Measurements from ENCODE around the gene SAMD11.
"Not testable (repeated sequence)": the region's sequence is repeated elsewhere in the genome, so short reads cannot be mapped to it uniquely, and the experiment has no call there.

Gene SAMD11

DNA sequence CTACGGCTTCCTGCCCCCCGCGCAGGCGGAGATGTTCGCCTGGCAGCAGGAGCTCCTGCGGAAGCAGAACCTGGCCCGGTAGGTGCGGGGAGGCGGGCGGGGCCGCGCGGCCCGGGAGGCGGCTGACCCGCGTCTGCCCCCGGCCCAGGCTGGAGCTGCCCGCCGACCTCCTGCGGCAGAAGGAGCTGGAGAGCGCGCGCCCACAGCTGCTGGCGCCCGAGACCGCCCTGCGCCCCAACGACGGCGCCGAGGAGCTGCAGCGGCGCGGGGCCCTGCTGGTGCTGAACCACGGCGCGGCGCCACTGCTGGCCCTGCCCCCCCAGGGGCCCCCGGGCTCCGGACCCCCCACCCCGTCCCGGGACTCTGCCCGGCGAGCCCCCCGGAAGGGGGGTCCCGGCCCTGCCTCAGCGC, 18.7 kb downstream of the SAMD11 start:
- DNase-seq (ENCODE audit: low read depth in 1 of 2, low spot score in 1 of 2) = no peak
- in situ Hi-C loops (cut with HindIII; ENCODE audit: low pct_unique_long_range_greater_than_20kb, low sequenced_read_pairs) = no loop called here
- no peak for TF ChIP-seq JUND (IDR thresholded peaks at IDR 0.05; ENCODE audit: low read depth)

DNA sequence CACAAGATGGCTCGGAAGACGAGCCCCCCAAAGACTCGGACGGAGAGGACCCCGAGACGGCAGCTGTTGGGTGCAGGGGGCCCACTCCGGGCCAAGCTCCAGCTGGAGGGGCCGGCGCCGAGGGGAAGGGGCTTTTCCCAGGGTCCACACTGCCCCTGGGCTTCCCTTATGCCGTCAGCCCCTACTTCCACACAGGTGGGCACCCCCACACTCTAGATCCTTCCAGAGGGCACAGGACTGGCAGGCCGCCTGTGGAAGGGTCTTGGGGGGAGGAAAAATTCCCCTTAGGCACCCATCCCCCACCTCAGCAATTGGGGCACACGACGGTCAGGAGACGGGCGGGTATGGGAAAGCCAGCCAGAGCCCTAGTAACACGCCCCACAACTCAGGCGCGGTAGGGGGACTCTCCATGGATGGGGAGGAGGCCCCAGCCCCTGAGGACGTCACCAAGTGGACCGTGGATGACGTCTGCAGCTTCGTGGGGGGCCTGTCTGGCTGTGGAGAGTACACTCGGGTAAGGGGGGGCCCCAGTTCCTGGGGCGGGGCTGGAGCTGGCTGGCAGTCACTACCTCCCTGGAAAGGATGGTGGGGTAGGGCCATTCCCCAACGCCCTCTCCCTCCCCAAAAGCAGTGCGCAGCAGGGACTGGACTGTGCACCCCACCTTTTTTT, 19.3 kb downstream of the SAMD11 start:
- in situ Hi-C loops (cut with HindIII; ENCODE audit: low pct_unique_long_range_greater_than_20kb, low sequenced_read_pairs) = no loop called here
- DNase-seq (ENCODE audit: low read depth in 1 of 2, low spot score in 1 of 2) = no peak
- TF ChIP-seq JUND (IDR thresholded peaks at IDR 0.05; ENCODE audit: low read depth) = no peak

DNA sequence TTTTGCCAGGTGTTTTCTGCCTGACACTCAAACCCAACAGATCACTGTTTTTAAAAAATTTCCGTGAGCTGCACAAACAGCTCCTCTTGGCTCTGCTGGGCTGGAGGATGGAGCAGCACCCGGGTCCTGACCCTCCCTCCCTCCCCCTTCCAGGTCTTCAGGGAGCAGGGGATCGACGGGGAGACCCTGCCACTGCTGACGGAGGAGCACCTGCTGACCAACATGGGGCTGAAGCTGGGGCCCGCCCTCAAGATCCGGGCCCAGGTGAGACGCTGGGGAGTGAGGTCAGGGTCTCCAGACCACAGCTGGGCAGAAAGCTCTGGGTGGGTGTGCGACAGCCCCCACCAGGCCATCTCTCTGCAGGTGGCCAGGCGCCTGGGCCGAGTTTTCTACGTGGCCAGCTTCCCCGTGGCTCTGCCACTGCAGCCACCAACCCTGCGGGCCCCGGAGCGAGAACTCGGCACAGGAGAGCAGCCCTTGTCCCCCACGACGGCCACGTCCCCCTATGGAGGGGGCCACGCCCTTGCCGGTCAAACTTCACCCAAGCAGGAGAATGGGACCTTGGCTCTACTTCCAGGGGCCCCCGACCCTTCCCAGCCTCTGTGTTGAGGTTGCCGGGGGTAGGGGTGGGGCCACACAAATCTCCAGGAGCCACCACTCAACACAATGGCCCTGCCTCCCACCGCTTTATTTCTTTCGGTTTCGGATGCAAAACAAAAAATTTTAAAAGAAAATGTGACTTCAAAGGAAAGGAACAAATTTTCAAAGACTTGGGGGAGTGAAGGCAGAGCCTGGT, 20.0 kb downstream of the SAMD11 start:
- no peak for TF ChIP-seq JUND (IDR thresholded peaks at IDR 0.05; ENCODE audit: low read depth)

DNA sequence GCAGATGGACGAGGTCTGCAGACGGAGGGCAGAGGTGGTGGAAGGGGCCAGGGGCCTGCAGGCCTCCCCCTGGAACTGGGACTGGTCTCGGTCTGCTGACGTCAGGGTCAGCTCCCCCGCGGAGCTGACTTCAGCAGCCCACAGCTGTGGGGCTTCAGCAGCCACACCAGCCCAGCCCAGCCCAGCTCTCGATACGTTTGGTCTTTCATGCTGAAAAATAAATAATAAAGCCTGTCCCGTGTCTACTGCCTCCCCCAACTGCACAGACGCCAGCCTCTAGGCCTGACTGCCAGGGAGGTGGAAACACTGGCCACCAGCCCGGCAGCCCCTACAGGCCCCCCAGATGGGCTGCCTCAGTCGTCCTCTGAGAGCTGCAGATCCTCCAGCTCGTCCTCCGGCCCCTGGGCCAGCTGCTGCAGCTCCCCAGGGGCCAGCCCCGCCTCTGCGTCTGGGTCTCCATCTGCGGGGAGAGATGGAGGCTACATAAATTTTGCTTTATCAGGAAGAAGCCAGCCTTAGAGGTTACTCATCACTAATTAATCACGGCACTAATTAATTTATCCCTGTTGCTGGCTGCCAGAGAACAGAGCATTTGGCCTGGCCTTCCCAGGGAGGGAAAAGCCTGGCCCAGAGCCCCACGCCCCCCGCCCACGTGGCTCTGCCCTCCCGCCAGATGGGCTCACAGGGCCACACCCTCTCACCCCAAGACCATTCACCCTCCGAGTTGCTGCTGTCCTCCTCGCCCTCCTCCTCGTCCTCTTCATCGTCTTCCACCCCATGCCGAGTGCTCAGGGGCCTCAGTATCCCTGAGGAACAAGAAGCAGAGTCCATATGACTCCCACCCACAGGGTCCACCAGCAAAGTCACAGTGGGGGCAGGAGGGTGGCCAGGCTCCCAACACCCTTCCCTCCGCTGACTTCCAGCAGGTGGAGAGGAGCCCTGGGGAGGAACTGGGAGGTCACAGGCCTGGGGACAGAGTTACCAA, 20.9 kb downstream of the SAMD11 start:
- TF ChIP-seq JUND (IDR thresholded peaks at IDR 0.05; ENCODE audit: low read depth) = no peak
- in situ Hi-C loops (cut with HindIII; ENCODE audit: low pct_unique_long_range_greater_than_20kb, low sequenced_read_pairs) = no loop called here
- DNase-seq (ENCODE audit: low read depth in 1 of 2, low spot score in 1 of 2) = no peak

More for the DNA sequence above, 20.0 kb downstream of the SAMD11 start:
- no peak for DNase-seq (ENCODE audit: low read depth in 1 of 2, low spot score in 1 of 2)
- in situ Hi-C loops (cut with HindIII; ENCODE audit: low pct_unique_long_range_greater_than_20kb, low sequenced_read_pairs) = no loop called here

DNA sequence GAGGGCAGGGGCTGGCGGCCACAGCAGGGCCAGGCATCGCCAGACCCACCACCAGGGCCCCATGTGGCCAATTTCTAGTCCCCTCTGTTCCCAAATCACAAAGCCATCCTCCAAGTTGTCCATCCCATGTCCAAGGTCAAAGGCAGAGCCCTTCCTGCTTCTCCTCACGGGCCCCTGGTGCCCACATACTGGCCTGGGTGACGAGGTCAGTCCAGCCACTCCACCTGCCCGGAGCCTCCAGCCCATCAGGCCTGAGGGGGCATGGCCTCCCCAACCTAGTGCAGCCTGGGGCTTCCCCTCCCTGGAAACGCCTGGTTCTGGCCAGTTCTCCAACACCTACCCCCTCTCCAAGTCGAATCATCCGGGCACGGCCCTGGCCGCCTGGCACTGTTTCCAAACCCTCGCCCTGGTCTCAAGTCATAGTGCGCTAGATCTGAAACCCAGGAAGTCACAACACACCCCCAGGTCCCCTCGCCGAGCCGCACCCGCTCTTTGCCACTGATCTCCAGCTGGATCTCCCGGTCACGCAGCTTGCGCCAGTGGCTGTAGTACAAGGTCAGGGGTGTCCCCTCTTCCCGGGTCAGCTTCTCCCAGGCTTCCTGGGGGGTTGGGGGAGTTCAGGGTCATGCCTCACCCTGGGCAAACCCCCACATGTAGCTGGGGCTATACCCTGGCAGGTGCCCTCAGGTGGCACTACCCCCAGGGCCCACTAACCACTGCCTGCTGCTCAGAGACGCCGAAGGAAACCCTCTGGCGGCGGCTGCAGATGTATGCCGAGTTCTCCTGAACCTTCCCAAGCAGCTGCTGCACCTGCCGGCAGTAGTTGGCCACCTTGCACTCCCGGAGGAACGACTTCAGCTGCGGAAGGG, 22.2 kb downstream of the SAMD11 start:
- TF ChIP-seq JUND (IDR thresholded peaks at IDR 0.05; ENCODE audit: low read depth) = no peak
- in situ Hi-C loops (cut with HindIII; ENCODE audit: low pct_unique_long_range_greater_than_20kb, low sequenced_read_pairs) = no loop called here
- no peak for DNase-seq (ENCODE audit: low read depth in 1 of 2, low spot score in 1 of 2)

- DNase-seq (ENCODE audit: low read depth in 1 of 2, low spot score in 1 of 2); in situ Hi-C loops (cut with HindIII; ENCODE audit: low pct_unique_long_range_greater_than_20kb, low sequenced_read_pairs): not testable (repeated sequence)
Observed at GRCh38 chr1:946811-947210, 23.1 kb downstream of the SAMD11 start.

- in situ Hi-C loops (cut with HindIII; ENCODE audit: low pct_unique_long_range_greater_than_20kb, low sequenced_read_pairs) = no loop called here
- no peak for TF ChIP-seq JUND (IDR thresholded peaks at IDR 0.05; ENCODE audit: low read depth)
- DNase-seq (ENCODE audit: low read depth in 1 of 2, low spot score in 1 of 2) = no peak
Observed at GRCh38 chr1:947958-948357, 24.2 kb downstream of the SAMD11 start.

DNA sequence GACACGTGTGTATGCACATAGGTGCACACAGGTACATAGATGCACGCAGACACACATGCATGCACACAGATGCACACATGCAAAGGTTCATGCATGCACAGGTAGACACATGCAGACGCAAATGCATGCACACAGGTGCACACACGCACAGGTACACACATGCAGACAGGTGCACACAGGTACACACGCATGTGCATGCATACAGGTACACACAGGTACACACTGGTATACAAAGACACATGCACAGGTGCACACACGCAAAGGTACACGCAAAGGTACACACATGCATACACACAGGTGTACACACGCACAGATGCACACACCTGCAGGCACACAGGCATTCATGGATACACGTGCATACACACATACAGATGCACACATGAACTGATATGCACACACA, 26.5 kb downstream of the SAMD11 start:
- DNase-seq (ENCODE audit: low read depth in 1 of 2, low spot score in 1 of 2) = no peak
- in situ Hi-C loops (cut with HindIII; ENCODE audit: low pct_unique_long_range_greater_than_20kb, low sequenced_read_pairs) = no loop called here
- TF ChIP-seq JUND (IDR thresholded peaks at IDR 0.05; ENCODE audit: low read depth) = no peak

- in situ Hi-C loops (cut with HindIII; ENCODE audit: low pct_unique_long_range_greater_than_20kb, low sequenced_read_pairs) = no loop called here
- no peak for TF ChIP-seq JUND (IDR thresholded peaks at IDR 0.05; ENCODE audit: low read depth)
- DNase-seq (ENCODE audit: low read depth in 1 of 2, low spot score in 1 of 2) = no peak
Observed at GRCh38 chr1:950881-951280, 27.2 kb downstream of the SAMD11 start.

DNA sequence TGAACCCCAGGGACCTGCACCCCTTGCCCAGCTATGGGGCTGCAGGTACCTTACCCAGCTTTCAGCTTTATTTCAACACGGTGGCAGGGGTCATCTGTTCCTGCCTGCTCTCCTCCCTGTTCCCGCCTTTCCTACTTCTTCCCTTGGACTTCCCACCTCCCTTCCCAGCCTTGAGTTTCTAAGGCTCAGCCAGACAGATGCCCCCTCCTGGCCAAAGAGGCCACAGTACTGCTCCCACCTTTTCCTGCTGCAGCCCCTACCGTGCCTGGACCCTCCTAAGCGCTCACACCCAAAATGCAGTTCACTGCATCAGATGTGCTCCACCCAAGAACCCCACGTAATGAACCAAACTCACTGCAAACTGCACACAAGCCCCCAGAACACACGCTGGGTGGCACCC, 27.6 kb downstream of the SAMD11 start:
- in situ Hi-C loops (cut with HindIII; ENCODE audit: low pct_unique_long_range_greater_than_20kb, low sequenced_read_pairs) = no loop called here
- DNase-seq (ENCODE audit: low read depth in 1 of 2, low spot score in 1 of 2) = no peak
- TF ChIP-seq JUND (IDR thresholded peaks at IDR 0.05; ENCODE audit: low read depth) = no peak

DNA sequence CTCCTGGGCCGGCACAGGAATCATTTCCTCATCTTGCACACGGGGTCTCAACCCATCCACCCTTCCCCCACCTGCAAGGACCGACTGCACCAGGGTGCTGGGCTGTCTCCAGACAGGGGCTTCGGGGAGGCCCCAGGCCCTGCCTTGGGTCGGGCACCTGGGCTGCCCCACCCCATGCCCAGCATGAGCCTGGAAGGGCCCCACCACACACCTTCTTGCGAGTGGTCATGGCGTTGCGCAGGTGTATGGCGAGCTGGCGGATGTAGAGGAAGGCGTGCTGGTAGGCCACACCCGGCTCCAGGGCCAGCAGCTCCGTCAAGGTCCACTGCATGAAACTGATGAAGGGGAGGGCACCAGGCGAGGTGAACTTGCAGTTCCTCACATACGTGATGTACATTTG, 28.5 kb downstream of the SAMD11 start:
- no peak for TF ChIP-seq JUND (IDR thresholded peaks at IDR 0.05; ENCODE audit: low read depth)
- no peak for DNase-seq (ENCODE audit: low read depth in 1 of 2, low spot score in 1 of 2)
- in situ Hi-C loops (cut with HindIII; ENCODE audit: low pct_unique_long_range_greater_than_20kb, low sequenced_read_pairs) = no loop called here

- no peak for TF ChIP-seq JUND (IDR thresholded peaks at IDR 0.05; ENCODE audit: low read depth)
- DNase-seq (ENCODE audit: low read depth in 1 of 2, low spot score in 1 of 2) = no peak
- in situ Hi-C loops (cut with HindIII; ENCODE audit: low pct_unique_long_range_greater_than_20kb, low sequenced_read_pairs) = no loop called here
Observed at GRCh38 chr1:952603-953002, 28.9 kb downstream of the SAMD11 start.
